SH-SY5Y (cell line): ENCODE data around the gene IAPP.

Source experiments
- GATA2 ChIP-seq: IDR thresholded peaks from 2 replicates; pipeline ENCODE4 v1.6.1; 2011; ENCODE audit warnings: mild to moderate bottlenecking, low read depth, low read length
- GATA3 ChIP-seq: IDR thresholded peaks from 2 replicates; pipeline ENCODE4 v1.6.1; 2011; ENCODE audit warnings: low read depth, mild to moderate bottlenecking, low read length, moderate library complexity

GRCh38 chr12:21343636-21344035 is 29.1 kb upstream of the IAPP start:
- TF ChIP-seq GATA2 = no peak
- no peak for TF ChIP-seq GATA3
